ENCODE data around the gene GPSM1.

- TF ChIP-seq CTCF (conservative IDR thresholded peaks at IDR 0.05) (no peak), ZFX (IDR thresholded peaks at IDR 0.05) (no peak)
Observed at GRCh38 chr9:136346157-136346481, 18.8 kb downstream of the GPSM1 start.

Measured in C4-2B (cell line).